Measurements from ENCODE around the gene S100Z.

- TF ChIP-seq POLR2A (IDR thresholded peaks at IDR 0.05) (no peak), CTCF (IDR thresholded peaks at IDR 0.05) (no peak)
These were observed 96.3 kb downstream of the S100Z start for GRCh38 chr5:76946090-76946489.
